Right lobe of liver (tissue), 6 donors: Measurements from ENCODE around the gene DNAAF9. TPM values are rescaled to one million over a fixed set of nuclear protein-coding genes. Genes with fewer than 3 reads are reported as not detected.

Experiments used
- ATAC-seq, 4 donors: fragments of 200-7000 bp; cut with Tn5 transposase; one replicate each; pipeline ENCODE4 v1.9.1; 2020; ENCODE audit warnings: mild to moderate bottlenecking in 4 of 4, moderate library complexity in 4 of 4
- DNase-seq, 3 donors: peaks; one replicate each; pipeline ENCODE4 v3.0.0-alpha.2; 2020
- H3K27ac ChIP-seq, 3 donors: fragments of 200-600 bp; one replicate each; pipeline ENCODE4 v1.8.0; 2022
- H3K27me3 ChIP-seq, 2 donors: fragments of 200-600 bp; one replicate each; pipeline ENCODE4 v1.8.0; 2022
- H3K36me3 ChIP-seq, 4 donors: fragments of 200-600 bp; sonication (generic) in 1 of 4; one replicate each; pipeline versions ENCODE4 v1.5.1 to v1.8.0; 2017 to 2022; ENCODE audit warnings: control low read depth in 1 of 4
- H3K4me1 ChIP-seq, 4 donors: fragments of 200-600 bp; sonication (generic) in 1 of 4; one replicate each; pipeline versions ENCODE4 v1.5.1 to v1.8.0; 2017 to 2022; ENCODE audit warnings: control low read depth in 1 of 4
- H3K4me3 ChIP-seq, 3 donors: fragments of 200-600 bp; one replicate each; pipeline ENCODE4 v1.8.0; 2022
- H3K9me3 ChIP-seq, 4 donors: fragments of 200-600 bp; sonication (generic) in 1 of 4; one replicate each; pipeline versions ENCODE4 v1.5.1 to v1.8.0; 2017 to 2022; ENCODE audit warnings: control low read depth in 1 of 4
- CTCF ChIP-seq, 4 donors: fragments of 200-600 bp in 3 of 4; fragments of 450-650 bp in 1 of 4; IDR thresholded peaks; one replicate each; pipeline versions ENCODE4 v1.5.1 to v1.8.0; 2016 to 2022; ENCODE audit warnings: antibody characterized with exemption in 4 of 4, mild to moderate bottlenecking in 2 of 4
- POLR2A ChIP-seq: fragments of 450-650 bp; IDR thresholded peaks from one replicate; pipeline ENCODE4 v1.6.1; 2017; ENCODE audit warnings: antibody characterized with exemption, mild to moderate bottlenecking
- WGBS: methylation state at CpG from one replicate; pipeline ENCODE4 v1.1.6; 2018; ENCODE audit warnings: low coverage, low lambda C conversion rate; ENCODE audit not compliant: insufficient coverage; ENCODE audit errors: missing lambda C conversion rate; 5-methylcytosine and 5-hydroxymethylcytosine counted together
- intact Hi-C, 2 donors: fragments of 100-400 bp; cut with DNase I; formaldehyde crosslinking; loops; one replicate each; pipeline versions ENCODE4 v1.11.2 to v1.14.1; 2022
- small RNA-seq, 2 experiments: library from RNA; depleted of rRNA; stranded (forward); fragments of <200 nt; gene quantifications; one replicate each; pipeline ENCODE3, GENCODE V24; 2016
- total RNA-seq, 6 experiments: library from RNA; depleted of rRNA in 2 of 6; stranded (reverse); fragments of >200 nt in 2 of 6; fragmentation: NEBNext Ultra II Directional in 3 of 6; extraction: Animal tissue kit (Norgen Biotek cat#: 25700) in 3 of 6; gene quantifications; one replicate each; pipeline versions ENCODE4 v1.1.0 to v1.2.4, GENCODE V29; 2016 to 2023
- donor health status: DM: no; HTN: yes; CAD: no.
- donor health status: DM: no; HTN: no; CAD: no.
- donor health status: DM: no; HTN: no; CAD: no.
- donor health status: DM: no; HTN: yes; CAD: no.
- donor health status: DM: no; HTN: yes; CAD: no.

The DNAAF9 gene
- total RNA-seq, 6 experiments from 2014 or later, result 2.5 to 4.9 (median 4.2) TPM

DNA sequence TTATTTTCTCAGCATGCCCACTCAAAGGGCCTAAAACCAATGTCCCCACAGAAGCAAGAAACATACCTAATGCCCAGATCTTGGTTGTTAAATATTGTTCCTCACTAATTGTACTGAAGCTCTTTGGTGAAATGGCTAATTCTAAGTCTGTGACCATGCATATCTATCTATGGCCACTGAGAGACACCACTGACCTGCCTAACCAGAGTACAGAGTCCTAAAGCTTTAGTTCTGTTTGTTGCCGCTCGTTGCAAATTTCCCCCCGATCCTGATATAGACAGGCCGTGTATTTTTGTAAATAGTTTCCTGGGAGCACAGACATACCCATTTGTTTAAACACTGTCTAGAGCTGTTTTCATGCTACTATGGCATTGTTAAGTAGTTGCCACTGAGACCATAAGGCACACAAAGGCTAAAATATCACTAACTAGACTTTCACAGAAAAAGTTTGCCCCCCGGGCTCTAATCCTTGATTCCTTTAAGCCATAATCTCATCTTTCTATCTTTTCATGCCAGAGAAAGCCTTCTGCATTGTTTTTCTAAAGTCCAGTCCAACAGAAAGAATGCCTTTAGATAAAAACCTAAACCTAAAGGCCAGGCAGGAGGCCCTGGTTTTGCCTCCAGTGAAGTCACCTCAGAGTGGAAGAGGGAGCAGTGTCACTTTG lies 48.7 kb downstream of the DNAAF9 start:
- Histone ChIP-seq H3K9me3 (no peaks in the 10 kb centered on the region), H3K4me1 (peaks cover 0 to 49% (median 12%) of the 10 kb centered on the region in 4 donors), H3K27me3 (no peaks in the 10 kb centered on the region), H3K27ac (peak overlapping the region in 2 of 3 donors; percentile 2 to 24), H3K36me3 (no peaks in the 10 kb centered on the region), H3K4me3 (no peak overlapping the region)
- intact Hi-C loops, result no loop called here
- TF ChIP-seq CTCF (IDR thresholded peaks at IDR 0.05) (peak; percentile 33 to 69 (median 56)), POLR2A (no peak)
- ATAC-seq (peak; percentile 78 to 96 (median 82)), DNase-seq (peak in 1 of 3 donors; percentile 52)
- 29% methylated on average over 5 of the region's 5 CpGs for WGBS

Small RNA genes lying within 50 kb of the gene (small RNA-seq; reads per million reads assigned to genes)
- gene RF00012 (0 reads per million in 2 experiments), gene RNU6-1019P (0 to 0.13 reads per million in 2 experiments)

Other genes with a start within 250 kb of the DNAAF9 start
- 10 to 100 TPM; 10.3 to 18.2 (median 11.3) TPM for gene FASTKD5, start 247.8 kb downstream of the DNAAF9 start, total RNA-seq
- 1 to 10 TPM; 1.8 to 3.2 (median 2.0) TPM for gene UBOX5, start 247.8 kb downstream of the DNAAF9 start, total RNA-seq
- gene LZTS3, start 234.1 kb downstream of the DNAAF9 start, total RNA-seq, result 1 to 10 TPM; 3.9 to 6.1 (median 4.9) TPM
- 10 to 100 TPM; 55.0 to 76.1 (median 60.1) TPM for gene DDRGK1, start 203.0 kb downstream of the DNAAF9 start, total RNA-seq
- 10 to 100 TPM; 17.5 to 38.8 (median 26.7) TPM for gene ITPA, start 198.2 kb downstream of the DNAAF9 start, total RNA-seq
- under 1 TPM in 5 of 6 experiments, not detected in 1; 0.11 to 0.40 (median 0.18) TPM for gene SLC4A11, start 168.5 kb downstream of the DNAAF9 start, total RNA-seq
- gene ATRN, start 63.3 kb upstream of the DNAAF9 start, total RNA-seq, result 10 to 100 TPM; 46.9 to 82.1 (median 59.1) TPM